Nephron (organoid): ENCODE data around the gene STON1.
"Not testable (repeated sequence)": the region's sequence is repeated elsewhere in the genome, so short reads cannot be mapped to it uniquely, and the experiment has no call there.

Source experiments
- H3K27ac Mint-ChIP-seq, 3 experiments: 2 replicates each; pipeline ENCODE4 v1.8.0; 2020; ENCODE audit warnings: mixed read lengths in 3 of 3, mild to moderate bottlenecking in 2 of 3, moderate library complexity in 1 of 3
- H3K27me3 Mint-ChIP-seq: 2 replicates; pipeline ENCODE4 v1.8.0; 2021; ENCODE audit warnings: low read depth, mild to moderate bottlenecking, moderate library complexity, mixed read lengths
- H3K36me3 Mint-ChIP-seq: 2 replicates; pipeline ENCODE4 v1.8.0; 2020; ENCODE audit warnings: low read depth, mixed read lengths
- H3K4me1 Mint-ChIP-seq: 2 replicates; pipeline ENCODE4 v1.8.0; 2020; ENCODE audit warnings: mixed read lengths
- H3K4me3 Mint-ChIP-seq, 3 experiments: 2 replicates each; pipeline ENCODE4 v1.8.0; 2020; ENCODE audit warnings: mild to moderate bottlenecking in 3 of 3, mixed read lengths in 3 of 3, moderate library complexity in 2 of 3
- H3K9me3 Mint-ChIP-seq: 2 replicates; pipeline ENCODE4 v1.8.0; 2020; ENCODE audit warnings: mixed read lengths
- CTCF ChIP-seq, 3 experiments: fragments of 200-600 bp; sonication (generic); IDR thresholded peaks; one replicate each; pipeline ENCODE4 v1.5.0; 2021; ENCODE audit warnings: antibody characterized with exemption in 3 of 3; ENCODE audit not compliant: unreplicated experiment in 3 of 3

The STON1 gene

DNA sequence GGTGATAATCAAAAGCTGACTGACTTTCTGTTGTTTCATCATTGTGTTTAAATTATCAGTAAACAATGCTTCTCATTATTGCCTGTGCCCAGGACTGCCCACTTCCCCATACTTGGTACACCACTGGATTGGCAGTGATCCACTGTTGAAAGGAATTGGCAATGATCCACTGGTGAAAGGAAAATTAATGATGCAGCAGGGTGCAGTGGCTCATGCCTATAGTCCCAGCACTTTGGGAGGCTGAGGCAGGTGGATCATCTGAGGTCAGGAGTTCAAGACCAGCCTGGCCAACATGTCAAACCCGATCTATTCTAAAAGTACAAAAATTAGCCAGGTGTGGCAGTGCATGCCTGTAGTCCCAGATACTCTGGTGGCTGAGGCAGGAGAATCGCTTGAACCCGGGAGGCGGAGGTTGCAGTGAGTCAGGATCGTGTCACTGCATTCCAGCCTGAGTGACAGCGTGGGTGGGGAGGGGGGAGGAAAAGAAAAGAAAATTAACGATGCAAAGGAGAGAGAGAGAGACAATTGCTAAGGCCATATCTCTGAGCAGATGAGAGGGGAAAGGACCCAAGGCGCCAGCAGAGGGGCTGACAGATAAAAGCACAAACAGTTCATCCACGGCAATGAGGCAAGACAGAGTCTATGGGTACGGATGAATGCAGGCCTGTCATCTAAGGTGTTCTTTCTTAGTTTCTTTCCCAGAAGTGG lies 77.5 kb downstream of the STON1 start:
- Mint-ChIP-seq H3K27me3 (no peaks in the 10 kb centered on the region), H3K36me3 (peaks cover 9% of the 10 kb centered on the region), H3K27ac (no peak overlapping the region), H3K9me3 (no peaks in the 10 kb centered on the region), H3K4me3 (no peak overlapping the region), H3K4me1 (no peaks in the 10 kb centered on the region)
- no peak for TF ChIP-seq CTCF (IDR thresholded peaks at IDR 0.05; ENCODE audit: unreplicated experiment in 3 of 3)

DNA sequence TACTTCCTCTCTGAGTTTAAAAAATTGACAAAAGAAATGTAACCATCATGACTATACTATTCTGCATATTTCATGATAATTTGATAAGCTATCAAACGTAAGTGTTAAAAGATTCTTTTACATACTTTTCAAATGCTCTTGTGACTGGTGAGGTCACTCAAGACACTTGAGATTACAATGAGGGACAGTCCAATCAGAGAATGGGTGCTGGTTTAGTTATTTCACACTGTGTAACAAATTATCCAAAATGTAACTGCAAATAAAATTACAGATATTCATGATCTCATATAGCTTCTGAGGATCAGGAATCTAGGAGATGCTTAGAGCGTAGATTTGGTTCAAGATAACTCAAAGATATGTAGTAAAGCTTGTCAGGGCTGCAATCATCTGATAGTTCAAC lies 83.3 kb downstream of the STON1 start:
- Mint-ChIP-seq H3K27ac (no peak overlapping the region), H3K4me3 (no peak overlapping the region), H3K27me3 (no peaks in the 10 kb centered on the region), H3K4me1 (no peaks in the 10 kb centered on the region), H3K9me3 (peaks cover 6% of the 10 kb centered on the region), H3K36me3 (peaks cover 9% of the 10 kb centered on the region)
- TF ChIP-seq CTCF (IDR thresholded peaks at IDR 0.05; ENCODE audit: unreplicated experiment in 3 of 3), result no peak

DNA sequence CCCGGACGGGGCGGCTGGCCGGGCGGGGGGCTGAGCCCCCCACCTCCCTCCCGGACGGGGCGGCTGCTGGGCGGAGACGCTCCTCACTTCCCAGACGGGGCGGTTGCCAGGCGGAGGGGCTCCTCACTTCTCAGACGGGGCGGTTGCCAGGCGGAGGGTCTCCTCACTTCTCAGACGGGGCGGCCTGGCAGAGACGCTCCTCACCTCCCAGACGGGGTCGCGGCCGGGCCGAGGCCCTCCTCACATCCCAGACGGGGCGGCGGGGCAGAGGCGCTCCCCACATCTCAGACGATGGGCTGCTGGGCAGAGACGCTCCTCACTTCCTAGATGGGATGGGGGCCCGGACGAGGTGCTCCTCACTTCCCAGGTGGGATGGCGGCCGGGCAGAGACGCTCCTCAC lies 84.6 kb downstream of the STON1 start:
- H3K27me3 Mint-ChIP-seq, H3K9me3 Mint-ChIP-seq, H3K4me3 Mint-ChIP-seq, H3K27ac Mint-ChIP-seq, H3K36me3 Mint-ChIP-seq, H3K4me1 Mint-ChIP-seq: not testable (repeated sequence)

DNA sequence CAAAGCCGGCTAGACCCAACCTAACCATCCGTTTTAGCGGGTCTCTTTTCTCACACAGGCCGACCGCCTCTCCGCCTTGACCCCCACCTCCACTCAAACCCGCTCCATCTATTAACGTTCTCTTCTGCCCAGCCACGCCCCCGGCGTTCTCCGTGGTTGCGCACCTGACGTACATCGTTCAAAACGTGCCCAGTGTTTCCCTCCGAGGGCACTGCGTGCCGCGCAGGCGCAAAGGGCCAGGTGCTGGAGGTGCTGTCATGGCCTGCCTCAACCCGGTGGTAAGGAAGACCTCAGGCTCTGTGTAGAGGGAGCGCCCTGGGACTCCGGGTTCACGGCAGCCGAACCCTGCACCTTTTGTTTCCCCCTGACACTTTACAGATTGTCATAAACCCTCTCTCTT lies 87.7 kb downstream of the STON1 start, which contains the start of gene GTF2A1L:
Gene GTF2A1L, plus strand, starts transcription at position 239 of the 400 bp plus-strand sequence. Its CDS starts 19 bp downstream, at position 258.
- peaks cover 5% of the 10 kb centered on the region for H3K36me3 Mint-ChIP-seq
- no peak within 1 kb of the TSS for H3K4me3 Mint-ChIP-seq
- no peak within 1 kb of the TSS for H3K27ac Mint-ChIP-seq
- H3K27me3 Mint-ChIP-seq, result no peaks in the 10 kb centered on the region
- TF ChIP-seq CTCF (IDR thresholded peaks at IDR 0.05; ENCODE audit: unreplicated experiment in 3 of 3), result no peak
- H3K4me1 Mint-ChIP-seq, result no peaks in the 10 kb centered on the region
- peaks cover 6% of the 10 kb centered on the region for H3K9me3 Mint-ChIP-seq

GRCh38 chr2:48619526-48619925 lies 89.6 kb downstream of the STON1 start:
- H3K27me3 Mint-ChIP-seq, result no peaks in the 10 kb centered on the region
- no peaks in the 10 kb centered on the region for H3K36me3 Mint-ChIP-seq
- no peaks in the 10 kb centered on the region for H3K9me3 Mint-ChIP-seq
- no peak overlapping the region for H3K27ac Mint-ChIP-seq
- no peak overlapping the region for H3K4me3 Mint-ChIP-seq
- no peaks in the 10 kb centered on the region for H3K4me1 Mint-ChIP-seq
- no peak for TF ChIP-seq CTCF (IDR thresholded peaks at IDR 0.05; ENCODE audit: unreplicated experiment in 3 of 3)

DNA sequence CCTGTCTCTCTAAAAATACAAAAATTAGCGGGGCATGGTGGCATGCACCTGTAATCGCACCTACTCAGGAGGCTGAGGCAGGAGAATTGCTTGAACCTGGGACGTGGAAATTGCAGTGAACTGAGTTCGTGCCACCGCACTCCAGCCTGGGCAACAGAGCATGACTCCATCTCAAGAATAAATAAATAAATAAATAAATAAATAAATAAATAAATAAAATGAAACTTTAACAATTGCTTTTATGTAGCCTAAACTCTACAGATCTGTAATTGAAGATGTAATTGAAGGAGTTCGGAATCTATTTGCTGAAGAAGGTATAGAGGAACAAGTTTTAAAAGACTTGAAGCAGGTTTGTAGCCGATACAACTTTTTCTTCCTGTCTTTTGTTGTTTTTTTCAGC lies 90.7 kb downstream of the STON1 start:
- H3K36me3 Mint-ChIP-seq, result no peaks in the 10 kb centered on the region
- no peak for TF ChIP-seq CTCF (IDR thresholded peaks at IDR 0.05; ENCODE audit: unreplicated experiment in 3 of 3)
- H3K27me3 Mint-ChIP-seq, result no peaks in the 10 kb centered on the region
- H3K27ac Mint-ChIP-seq, result no peak overlapping the region
- H3K4me1 Mint-ChIP-seq, result no peaks in the 10 kb centered on the region
- no peaks in the 10 kb centered on the region for H3K9me3 Mint-ChIP-seq
- no peak overlapping the region for H3K4me3 Mint-ChIP-seq

- not testable (repeated sequence) for H3K27me3 Mint-ChIP-seq, H3K9me3 Mint-ChIP-seq, H3K27ac Mint-ChIP-seq, H3K36me3 Mint-ChIP-seq, H3K4me1 Mint-ChIP-seq, H3K4me3 Mint-ChIP-seq
Observed at GRCh38 chr2:48622691-48623090, 92.7 kb downstream of the STON1 start.
